ENCODE results near the gene LRRC36. TPM values are rescaled to one million over a fixed set of nuclear protein-coding genes. Genes with fewer than 3 reads are reported as not detected.
A peak's percentile ranks its signal among the peaks of the same experiment; 100 is the strongest.

Gene LRRC36
- total and polyA plus RNA-seq, 10 donors = 0.46 to 2.3 (median 0.74) TPM; not detected in 3

GRCh38 chr16:67302076-67302475 is 24.5 kb upstream of the LRRC36 start:
- peak; percentile 41 for DNase-seq

GRCh38 chr16:67302970-67303369 is 23.6 kb upstream of the LRRC36 start:
- no peak for TF ChIP-seq POLR2A (IDR thresholded peaks at IDR 0.05)
- no peak for TF ChIP-seq POLR2AphosphoS5 (IDR thresholded peaks at IDR 0.05)
- Histone ChIP-seq H3K36me3 (no peaks in the 10 kb centered on the region), H3K27me3 (replicated peaks in 1 of 7) (no peaks in the 10 kb centered on the region), H3K4me3 (no peak overlapping the region), H3K9me3 (no peaks in the 10 kb centered on the region), H3K27ac (no peak overlapping the region), H3K4me1 (peaks cover 0 to 3% (median under 1%) of the 10 kb centered on the region in 6 donors)
- intact Hi-C loops (cut with DNase I; ENCODE audit: low total_unique reads) = no loop called here
- DNase-seq = peak; percentile 25
- WGBS, 5 donors = 87 to 97% (median 93%) methylated on average over 6 to 8 of the region's 8 CpGs

More at GRCh38 chr16:67302076-67302475, 24.5 kb upstream of the LRRC36 start:
- H3K27ac ChIP-seq = no peak overlapping the region
- H3K9me3 ChIP-seq = no peaks in the 10 kb centered on the region
- no peaks in the 10 kb centered on the region for H3K4me1 ChIP-seq
- no peaks in the 10 kb centered on the region for H3K36me3 ChIP-seq
- H3K27me3 ChIP-seq (replicated peaks in 1 of 7) = no peaks in the 10 kb centered on the region
- no peak overlapping the region for H3K4me3 ChIP-seq
- TF ChIP-seq CTCF (IDR thresholded peaks at IDR 0.05 in 8 of 11, conservative IDR thresholded peaks at IDR 0.05 in 3 of 11) = no peak
- TF ChIP-seq POLR2AphosphoS5 (IDR thresholded peaks at IDR 0.05) = no peak
- no peak for TF ChIP-seq POLR2A (IDR thresholded peaks at IDR 0.05)
- WGBS, 5 donors = 69 to 91% (median 81%) methylated on average over 7 of the region's 7 CpGs
- intact Hi-C loops (cut with DNase I; ENCODE audit: low total_unique reads) = no loop called here

GRCh38 chr16:67304020-67304419 is 22.6 kb upstream of the LRRC36 start:
- DNase-seq = peak; percentile 12

GRCh38 chr16:67305216-67306071 is 21.2 kb upstream of the LRRC36 start:
- H3K4me3 ChIP-seq = no peak overlapping the region
- DNase-seq = no peak
- H3K9me3 ChIP-seq = no peaks in the 10 kb centered on the region
- H3K4me1 ChIP-seq = peaks cover 0 to 15% (median 8%) of the 10 kb centered on the region in 6 donors
- no peaks in the 10 kb centered on the region for H3K36me3 ChIP-seq
- 86 to 96% (median 92%) methylated on average over 13 of the region's 13 CpGs for WGBS, 5 donors
- no peak overlapping the region for H3K27ac ChIP-seq
- TF ChIP-seq POLR2A (IDR thresholded peaks at IDR 0.05) = no peak
- intact Hi-C loops (cut with DNase I; ENCODE audit: low total_unique reads) = no loop called here
- no peaks in the 10 kb centered on the region for H3K27me3 ChIP-seq (replicated peaks in 1 of 7)

More at GRCh38 chr16:67304020-67304419, 22.6 kb upstream of the LRRC36 start:
- Histone ChIP-seq H3K4me3 (no peak overlapping the region), H3K36me3 (no peaks in the 10 kb centered on the region), H3K27ac (no peak overlapping the region), H3K9me3 (no peaks in the 10 kb centered on the region), H3K27me3 (replicated peaks in 1 of 7) (no peaks in the 10 kb centered on the region), H3K4me1 (peaks cover 0 to 14% (median 8%) of the 10 kb centered on the region in 6 donors)
- intact Hi-C loops (cut with DNase I; ENCODE audit: low total_unique reads) = no loop called here
- WGBS, 5 donors = 73 to 96% (median 85%) methylated on average over 1 of the region's 1 CpG
- TF ChIP-seq POLR2AphosphoS5 (IDR thresholded peaks at IDR 0.05) (no peak), CTCF (IDR thresholded peaks at IDR 0.05 in 8 of 11, conservative IDR thresholded peaks at IDR 0.05 in 3 of 11) (no peak), POLR2A (IDR thresholded peaks at IDR 0.05) (no peak)

GRCh38 chr16:67310561-67310960 is 16.1 kb upstream of the LRRC36 start:
- H3K9me3 ChIP-seq = no peaks in the 10 kb centered on the region
- H3K36me3 ChIP-seq = no peaks in the 10 kb centered on the region
- intact Hi-C loops (cut with DNase I; ENCODE audit: low total_unique reads) = no loop called here
- 91 to 98% (median 95%) methylated on average over 3 of the region's 3 CpGs for WGBS, 5 donors
- H3K27me3 ChIP-seq (replicated peaks in 1 of 7) = no peaks in the 10 kb centered on the region
- H3K4me1 ChIP-seq = peaks cover 0 to 15% (median 9%) of the 10 kb centered on the region in 6 donors
- DNase-seq = no peak
- no peak overlapping the region for H3K27ac ChIP-seq
- no peak for TF ChIP-seq POLR2AphosphoS5 (IDR thresholded peaks at IDR 0.05)
- no peak for TF ChIP-seq CTCF (IDR thresholded peaks at IDR 0.05 in 8 of 11, conservative IDR thresholded peaks at IDR 0.05 in 3 of 11)
- no peak for TF ChIP-seq POLR2A (IDR thresholded peaks at IDR 0.05)
- no peak overlapping the region for H3K4me3 ChIP-seq
